Common myeloid progenitor, CD34-positive (primary cell): Measurements from ENCODE around the gene NFAT5.
A peak's percentile ranks its signal among the peaks of the same experiment; 100 is the strongest.
"Not testable (repeated sequence)": the region's sequence is repeated elsewhere in the genome, so short reads cannot be mapped to it uniquely, and the experiment has no call there.

ENCODE experiments used
- CTCF ChIA-PET: fragments of 350-600 bp; sonication (Branson Sonifier 250); formaldehyde crosslinking; loops from one replicate; lab custom pipeline; 2021; ENCODE audit warnings: antibody characterized with exemption; lab: Charles Lee
- POLR2A ChIA-PET: fragments of 350-600 bp; sonication (Branson Sonifier 250); formaldehyde crosslinking; loops from one replicate; lab custom pipeline; 2021; ENCODE audit warnings: antibody characterized with exemption; lab: Charles Lee
- DNase-seq, 3 donors: peaks; one replicate each; pipeline versions ENCODE4 v3.0.0 to v3.0.0-alpha.2; 2013
- H3K27ac ChIP-seq, 2 experiments: 1 replicate in 1 of 2; 2 replicates in 1 of 2; pipeline ENCODE4 v1.7.0; 2013; ENCODE audit warnings: inconsistent platforms in 2 of 2, low read length in 2 of 2, mild to moderate bottlenecking in 2 of 2, low read depth in 1 of 2, moderate library complexity in 1 of 2; ENCODE audit not compliant: severe bottlenecking in 2 of 2, insufficient read depth in 1 of 2, poor library complexity in 1 of 2
- H3K27me3 ChIP-seq, 5 experiments: replicated peaks in 2 of 5; 1 replicate in 3 of 5; 2 replicates in 2 of 5; pipeline versions ENCODE4 v1.6.1 to v1.7.0; 2013; ENCODE audit warnings: low read length in 4 of 5, mild to moderate bottlenecking in 2 of 5, moderate library complexity in 2 of 5, inconsistent platforms in 1 of 5; ENCODE audit not compliant: insufficient read depth in 5 of 5, control insufficient read depth in 4 of 5
- H3K36me3 ChIP-seq, 4 experiments: 1 replicate in 2 of 4; 2 replicates in 2 of 4; pipeline versions ENCODE4 v1.6.1 to v1.7.0; 2013; ENCODE audit warnings: low read length in 3 of 4, control low read depth in 1 of 4, mild to moderate bottlenecking in 1 of 4; ENCODE audit not compliant: control insufficient read depth in 4 of 4, insufficient read depth in 4 of 4
- H3K4me1 ChIP-seq, 4 experiments: 1 replicate in 3 of 4; 2 replicates in 1 of 4; pipeline versions ENCODE4 v1.6.1 to v1.7.1; 2013; ENCODE audit warnings: low read length in 3 of 4, mild to moderate bottlenecking in 3 of 4, control low read depth in 1 of 4, inconsistent platforms in 1 of 4, moderate library complexity in 1 of 4; ENCODE audit not compliant: control insufficient read depth in 4 of 4, insufficient read depth in 4 of 4; ENCODE audit errors: control extremely low read depth in 1 of 4
- H3K4me3 ChIP-seq, 7 experiments: 1 replicate in 4 of 7; 2 replicates in 3 of 7; pipeline versions ENCODE4 v1.5.1 to v1.7.0; 2013; ENCODE audit warnings: mild to moderate bottlenecking in 7 of 7, low read length in 6 of 7, moderate library complexity in 6 of 7, inconsistent platforms in 2 of 7, low read depth in 2 of 7, control low read depth in 1 of 7; ENCODE audit not compliant: insufficient read depth in 4 of 7, control insufficient read depth in 1 of 7; ENCODE audit errors: extremely low read depth in 1 of 7
- H3K9me3 ChIP-seq, 5 experiments: 1 replicate in 4 of 5; 2 replicates in 1 of 5; pipeline versions ENCODE4 v1.6.1 to v1.7.1; 2013; ENCODE audit warnings: low read length in 4 of 5, mild to moderate bottlenecking in 2 of 5, inconsistent platforms in 1 of 5, low read depth in 1 of 5, moderate library complexity in 1 of 5; ENCODE audit not compliant: control insufficient read depth in 4 of 5, insufficient read depth in 2 of 5; ENCODE audit errors: control extremely low read depth in 1 of 5
- WGBS: methylation state at CpG from one replicate; pipeline ENCODE4 v1.1.5; 2013; ENCODE audit not compliant: insufficient coverage; 5-methylcytosine and 5-hydroxymethylcytosine counted together

Gene NFAT5

DNA sequence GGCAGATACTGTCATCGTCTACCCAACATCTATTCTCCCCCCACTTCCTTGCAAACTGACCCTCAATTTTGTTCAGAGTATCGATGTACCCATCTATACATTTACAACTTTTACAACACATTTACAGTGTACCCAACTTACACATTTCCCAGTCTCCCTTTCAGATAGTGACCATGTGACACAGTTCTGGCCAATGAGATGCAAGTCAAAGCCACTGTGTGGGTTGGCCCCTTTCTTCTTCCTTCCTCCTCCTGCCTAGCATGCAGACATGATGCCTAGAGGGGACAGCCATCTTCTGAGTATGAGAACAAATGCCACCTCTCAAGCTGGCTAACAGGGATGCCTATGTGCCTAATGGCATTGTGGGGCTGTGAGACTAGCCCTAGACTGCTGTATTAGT, 11.3 kb upstream of the NFAT5 start:
- no peaks in the 10 kb centered on the region for H3K27me3 ChIP-seq
- H3K4me3 ChIP-seq = no peak overlapping the region
- H3K9me3 ChIP-seq = peaks cover 0 to 2% (median 0%) of the 10 kb centered on the region in 5 experiments
- CTCF ChIA-PET = interaction anchor here (1.0 to 1.2 kb wide), 2 partner anchors 9 to 17 kb away, joined by 3 read pairs; no protein-coding TSS in a partner anchor
- no peak for DNase-seq
- 83% methylated on average over 1 of the region's 2 CpGs for WGBS
- no peaks in the 10 kb centered on the region for H3K36me3 ChIP-seq
- peaks cover 0 to 22% (median 13%) of the 10 kb centered on the region in 4 experiments for H3K4me1 ChIP-seq
- no peak overlapping the region for H3K27ac ChIP-seq
- POLR2A ChIA-PET = no interaction called here

DNA sequence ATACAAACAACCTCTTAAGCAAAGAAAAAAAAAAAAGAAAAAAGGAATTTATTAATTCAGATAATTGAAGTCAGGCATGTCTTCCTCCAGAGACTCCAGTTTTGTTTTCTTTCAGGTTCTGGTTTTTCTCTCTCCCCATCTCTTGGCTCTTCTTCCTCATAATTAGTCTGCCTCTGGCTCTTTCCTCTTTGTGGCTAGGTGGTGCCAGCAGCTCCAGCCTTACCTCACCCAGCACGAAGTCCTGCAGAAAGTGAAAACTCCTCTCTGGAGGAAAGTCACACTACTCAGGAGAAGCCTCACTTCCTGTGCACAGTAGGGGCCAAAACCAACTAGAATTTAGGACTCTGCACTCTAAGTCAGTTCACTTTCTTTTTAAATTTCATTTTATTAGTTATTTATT, 10.3 kb upstream of the NFAT5 start:
- CTCF ChIA-PET = interaction anchor here (1.3 to 1.7 kb wide), 3 partner anchors 9 to 78 kb away, joined by 4 to 8 read pairs (median 5); no protein-coding TSS in a partner anchor
- POLR2A ChIA-PET = no interaction called here

DNA sequence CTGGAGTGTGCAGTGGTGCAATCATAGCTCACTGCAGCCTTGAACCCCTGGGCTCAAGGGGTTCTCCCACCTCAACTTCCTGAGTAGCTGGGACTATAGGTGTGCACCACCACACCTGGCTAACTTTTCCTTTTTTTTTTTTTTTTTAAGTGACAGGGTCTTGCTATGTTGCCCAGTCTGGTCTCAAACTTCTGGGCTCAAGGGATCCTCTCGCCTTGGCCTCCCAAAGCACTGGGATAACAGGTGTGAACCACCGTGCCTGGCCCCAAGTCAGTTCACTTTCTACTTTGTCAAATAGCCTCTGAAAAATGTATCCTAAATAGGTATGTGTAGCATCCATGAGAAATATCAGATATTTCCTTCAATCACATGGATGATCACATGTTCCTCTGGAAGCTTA, 9.9 kb upstream of the NFAT5 start:
- peaks cover 0 to 22% (median 13%) of the 10 kb centered on the region in 4 experiments for H3K4me1 ChIP-seq
- H3K9me3 ChIP-seq = peaks cover 0 to 2% (median 0%) of the 10 kb centered on the region in 5 experiments
- DNase-seq = no peak
- no peaks in the 10 kb centered on the region for H3K36me3 ChIP-seq
- no peak overlapping the region for H3K27ac ChIP-seq
- peak overlapping the region in 1 of 7 experiments; percentile 4 for H3K4me3 ChIP-seq
- 80% methylated on average over 1 of the region's 2 CpGs for WGBS
- ChIA-PET POLR2A (no interaction called here), CTCF (interaction anchor here (0.9 to 1.7 kb wide), 4 partner anchors 9 to 159 kb away, joined by 3 to 8 read pairs (median 4); no protein-coding TSS in a partner anchor)
- H3K27me3 ChIP-seq = no peaks in the 10 kb centered on the region

More for the DNA sequence above, 10.3 kb upstream of the NFAT5 start:
- peak in 2 of 3 donors; percentile 14 to 15 for DNase-seq
- WGBS = 17% methylated on average over 1 of the region's 1 CpG
- no peaks in the 10 kb centered on the region for H3K36me3 ChIP-seq
- H3K4me1 ChIP-seq = peaks cover 0 to 22% (median 13%) of the 10 kb centered on the region in 4 experiments
- H3K9me3 ChIP-seq = peaks cover 0 to 2% (median 0%) of the 10 kb centered on the region in 5 experiments
- H3K27me3 ChIP-seq = no peaks in the 10 kb centered on the region
- no peak overlapping the region for H3K27ac ChIP-seq
- H3K4me3 ChIP-seq = peak overlapping the region in 2 of 7 experiments; percentile 4 to 38

DNA sequence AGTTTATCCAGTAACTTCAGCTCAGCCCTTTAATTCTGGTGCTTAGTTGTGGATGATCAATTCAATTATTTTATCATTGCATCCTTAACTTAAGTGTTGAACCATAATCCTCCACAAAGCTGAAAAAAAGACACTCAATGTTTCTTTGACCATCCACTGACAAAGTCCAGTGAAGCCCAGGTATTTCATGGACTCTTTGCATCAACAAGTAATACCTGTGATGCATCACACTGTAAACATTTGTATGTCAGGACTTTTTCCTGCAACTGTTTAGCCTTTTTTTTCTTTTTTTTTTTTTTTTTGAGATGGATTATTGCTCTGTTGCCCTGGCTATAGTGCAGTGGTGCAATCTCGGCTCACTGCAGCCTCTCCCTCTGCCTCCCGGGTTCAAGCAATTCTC, 6.6 kb upstream of the NFAT5 start:
- Histone ChIP-seq H3K27me3 (no peaks in the 10 kb centered on the region), H3K4me3 (no peak overlapping the region), H3K9me3 (peaks cover 0 to 2% (median 0%) of the 10 kb centered on the region in 5 experiments), H3K27ac (no peak overlapping the region), H3K36me3 (no peaks in the 10 kb centered on the region), H3K4me1 (peaks cover 4 to 24% (median 18%) of the 10 kb centered on the region in 4 experiments)
- DNase-seq = no peak
- 100% methylated on average over 2 of the region's 2 CpGs for WGBS
- POLR2A ChIA-PET = no interaction called here
- CTCF ChIA-PET = interaction anchor here (0.6 to 1.1 kb wide), 3 partner anchors 10 to 138 kb away, joined by 3 to 4 read pairs (median 3); no protein-coding TSS in a partner anchor

DNA sequence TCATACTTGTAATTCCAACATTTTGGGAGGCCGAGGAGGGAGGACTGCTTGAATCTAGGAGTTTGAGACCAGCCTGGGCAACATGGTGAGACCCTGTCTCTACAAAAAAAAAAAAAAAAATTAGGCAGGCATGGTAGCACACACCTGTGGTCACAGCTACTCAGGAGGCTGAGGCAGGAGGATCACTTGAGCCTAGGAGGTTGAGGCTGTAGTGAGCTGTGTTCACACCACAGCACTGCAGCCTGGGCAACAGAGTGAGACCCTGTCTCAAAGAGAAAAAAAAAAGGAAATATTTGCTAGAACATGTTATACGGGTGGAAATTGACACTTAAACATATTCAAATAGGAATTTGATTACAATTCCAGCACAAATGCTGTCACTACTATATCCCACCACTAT, 4.4 kb upstream of the NFAT5 start:
- peaks cover 11 to 21% (median 15%) of the 10 kb centered on the region in 4 experiments for H3K4me1 ChIP-seq
- H3K4me3 ChIP-seq, CTCF ChIA-PET, DNase-seq, H3K27ac ChIP-seq, POLR2A ChIA-PET, H3K27me3 ChIP-seq, H3K9me3 ChIP-seq, H3K36me3 ChIP-seq: not testable (repeated sequence)
- 100% methylated on average over 1 of the region's 2 CpGs for WGBS

DNA sequence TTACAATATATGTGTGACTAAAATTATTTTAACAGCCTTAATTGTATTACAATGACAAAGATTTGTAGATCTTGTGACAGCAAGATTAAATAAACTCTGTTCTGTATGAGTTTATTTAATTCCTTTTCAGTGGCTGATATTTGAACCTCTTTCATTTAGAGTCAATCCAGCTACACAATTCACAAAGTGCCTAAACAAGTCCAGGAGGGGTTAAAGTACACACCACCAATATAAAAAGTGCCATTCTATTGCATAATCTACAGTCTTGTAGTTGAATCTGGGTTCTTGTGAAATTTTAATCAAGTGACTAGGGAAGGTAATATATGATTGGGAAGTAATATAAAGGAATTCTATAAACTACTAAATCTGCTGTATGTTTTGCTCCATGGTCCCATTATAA, 3.9 kb upstream of the NFAT5 start:
- CTCF ChIA-PET = interaction anchor here (1.0 kb wide), 1 partner anchor 97 kb away, joined by 3 read pairs; no protein-coding TSS in a partner anchor
- no peaks in the 10 kb centered on the region for H3K27me3 ChIP-seq

DNA sequence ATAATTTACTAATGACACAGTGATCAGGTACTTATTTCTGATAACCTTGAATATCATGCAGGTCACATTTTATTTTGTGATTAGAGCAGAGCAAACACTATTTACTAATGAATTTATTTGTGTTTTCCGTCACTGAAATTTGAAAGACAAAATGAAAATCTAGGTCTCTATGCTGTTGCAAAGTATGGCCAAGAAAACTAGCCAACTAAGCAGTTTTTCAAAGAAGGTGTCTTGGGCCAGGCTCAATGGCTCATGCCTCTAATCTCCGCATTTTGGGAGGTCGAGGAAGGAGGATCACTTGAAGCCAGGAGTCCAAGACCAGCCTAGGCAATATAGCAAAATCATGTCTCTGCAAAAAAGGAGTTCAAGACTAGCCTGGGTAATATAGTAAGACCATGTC, 3.0 kb upstream of the NFAT5 start:
- ChIA-PET POLR2A (no interaction called here), CTCF (interaction anchor here (1.0 kb wide), 1 partner anchor 98 kb away, joined by 3 read pairs; no protein-coding TSS in a partner anchor)
- 97% methylated on average over 3 of the region's 3 CpGs for WGBS
- Histone ChIP-seq H3K4me3 (no peak overlapping the region), H3K27me3 (no peaks in the 10 kb centered on the region), H3K36me3 (no peaks in the 10 kb centered on the region), H3K9me3 (no peaks in the 10 kb centered on the region), H3K4me1 (peaks cover 16 to 30% (median 23%) of the 10 kb centered on the region in 4 experiments), H3K27ac (no peak overlapping the region)
- DNase-seq = no peak

More for the DNA sequence above, 3.9 kb upstream of the NFAT5 start:
- Histone ChIP-seq H3K4me1 (peaks cover 11 to 21% (median 16%) of the 10 kb centered on the region in 4 experiments), H3K9me3 (peaks cover 0 to 2% (median 0%) of the 10 kb centered on the region in 5 experiments), H3K4me3 (no peak overlapping the region), H3K36me3 (no peaks in the 10 kb centered on the region), H3K27ac (no peak overlapping the region)
- DNase-seq = no peak
- POLR2A ChIA-PET = no interaction called here
